ENCODE measurements around the gene PLEKHG5.

Gene PLEKHG5

GRCh38 chr1:6475381-6476133 is 15.9 kb downstream of the PLEKHG5 start:
- DNase-seq = peak; percentile 90

- DNase-seq = no peak
Observed at GRCh38 chr1:6474815-6475282, 16.6 kb downstream of the PLEKHG5 start.

- DNase-seq = no peak
Observed at GRCh38 chr1:6473974-6474814, 17.3 kb downstream of the PLEKHG5 start.

- DNase-seq = no peak
Observed at GRCh38 chr1:6473156-6473555, 18.3 kb downstream of the PLEKHG5 start.

- DNase-seq = peak; percentile 46
Observed at GRCh38 chr1:6472391-6472790, 19.1 kb downstream of the PLEKHG5 start.

GRCh38 chr1:6471970-6472368 is 19.5 kb downstream of the PLEKHG5 start:
- no peak for DNase-seq

GRCh38 chr1:6471086-6471969 is 20.1 kb downstream of the PLEKHG5 start:
- no peak for DNase-seq

GRCh38 chr1:6470132-6471085 is 21.1 kb downstream of the PLEKHG5 start:
- no peak for DNase-seq

GRCh38 chr1:6468729-6469461 is 22.6 kb downstream of the PLEKHG5 start:
- DNase-seq = no peak

- DNase-seq = no peak
Observed at GRCh38 chr1:6467744-6468688, 23.5 kb downstream of the PLEKHG5 start.

- DNase-seq = no peak
Observed at GRCh38 chr1:6467224-6467623, 24.2 kb downstream of the PLEKHG5 start.

GRCh38 chr1:6466751-6467150 is 24.7 kb downstream of the PLEKHG5 start:
- DNase-seq = no peak

GRCh38 chr1:6466023-6466422 is 25.4 kb downstream of the PLEKHG5 start, which contains the start of gene TNFRSF25:
Gene TNFRSF25, minus strand, starts transcription at chr1:6466173. Its CDS starts 66 bp downstream, at chr1:6466107.
- peak; percentile 80 for DNase-seq

- peak; percentile 65 for DNase-seq
Observed at GRCh38 chr1:6465461-6466005, 25.9 kb downstream of the PLEKHG5 start.

- DNase-seq = no peak
Observed at GRCh38 chr1:6464915-6465314, 26.6 kb downstream of the PLEKHG5 start.

- peak; percentile 78 for DNase-seq
Observed at GRCh38 chr1:6464514-6464836, 27.0 kb downstream of the PLEKHG5 start.

GRCh38 chr1:6463120-6463412 is 28.4 kb downstream of the PLEKHG5 start:
- DNase-seq = no peak

- DNase-seq = no peak
Observed at GRCh38 chr1:6462412-6463119, 28.9 kb downstream of the PLEKHG5 start.
